SK-N-SH treated with all-trans-retinoic acid at 6 μM for 48 hours (cell line): ENCODE results near the gene RMND5A.

Source experiments
- ATAC-seq: fragments of 200-7000 bp; cut with Tn5 transposase; 3 replicates; pipeline ENCODE4 v1.9.1; 2020; ENCODE audit warnings: mild to moderate bottlenecking, moderate library complexity
- ARNTL ChIP-seq: fragments of 450-650 bp; formaldehyde crosslinking; IDR thresholded peaks from 2 replicates; pipeline ENCODE4 v1.5.0; 2020; ENCODE audit warnings: low read depth, mild to moderate bottlenecking, moderate library complexity, borderline replicate concordance
- CREB5 ChIP-seq: fragments of 250-450 bp; sonication (Bioruptor Pico); IDR thresholded peaks from 2 replicates; pipeline ENCODE4 v1.5.1; 2020; ENCODE audit warnings: low read depth, mild to moderate bottlenecking, moderate library complexity
- CSDC2 ChIP-seq: fragments of 250-450 bp; sonication (Bioruptor Pico); IDR thresholded peaks from 2 replicates; pipeline ENCODE4 v1.5.0; 2020; ENCODE audit warnings: mild to moderate bottlenecking, moderate library complexity
- ESRRG ChIP-seq: fragments of 250-450 bp; sonication (Bioruptor Pico); IDR thresholded peaks from 2 replicates; pipeline ENCODE4 v1.6.1; 2021; ENCODE audit warnings: mild to moderate bottlenecking
- GLIS3 ChIP-seq: fragments of 250-450 bp; sonication (Bioruptor Pico); IDR thresholded peaks from 2 replicates; pipeline ENCODE4 v1.5.0; 2020; ENCODE audit warnings: mild to moderate bottlenecking, moderate library complexity
- ISL1 ChIP-seq: fragments of 250-450 bp; sonication (Bioruptor Pico); IDR thresholded peaks from 2 replicates; pipeline ENCODE4 v2.1.2; 2022; ENCODE audit warnings: mild to moderate bottlenecking, moderate library complexity
- POU6F1 ChIP-seq: fragments of 250-450 bp; sonication (Bioruptor Pico); IDR thresholded peaks from 2 replicates; pipeline ENCODE4 v1.8.0; 2021; ENCODE audit warnings: low read depth, mild to moderate bottlenecking, moderate library complexity, borderline replicate concordance
- RARB ChIP-seq: fragments of 250-450 bp; sonication (Bioruptor Pico); IDR thresholded peaks from 2 replicates; pipeline ENCODE4 v1.8.0; 2021; ENCODE audit warnings: mild to moderate bottlenecking, moderate library complexity
- SNAI2 ChIP-seq: fragments of 250-450 bp; sonication (Bioruptor Pico); IDR thresholded peaks from 2 replicates; pipeline ENCODE4 v1.5.0; 2020; ENCODE audit warnings: mild to moderate bottlenecking, moderate library complexity
- TCF4 ChIP-seq: fragments of 250-450 bp; sonication (Bioruptor Pico); IDR thresholded peaks from 2 replicates; pipeline ENCODE4 v1.8.0; 2021; ENCODE audit warnings: mild to moderate bottlenecking, moderate library complexity, borderline replicate concordance
- ZFP3 ChIP-seq: fragments of 250-450 bp; sonication (Bioruptor Pico); IDR thresholded peaks from 2 replicates; pipeline ENCODE4 v1.5.0; 2020; ENCODE audit warnings: mild to moderate bottlenecking, moderate library complexity
- ZNF565 ChIP-seq: fragments of 450-650 bp; formaldehyde crosslinking; conservative IDR thresholded peaks from 2 replicates; pipeline ENCODE4 v1.5.0; 2020; ENCODE audit warnings: low read depth, mild to moderate bottlenecking, moderate library complexity
- ZNF70 ChIP-seq: fragments of 450-650 bp; formaldehyde crosslinking; IDR thresholded peaks from 2 replicates; pipeline ENCODE4 v1.5.0; 2020; ENCODE audit warnings: mild to moderate bottlenecking, moderate library complexity
- TF ChIP-seq, protein P1 (sequence below): fragments of 250-450 bp; sonication (Bioruptor Pico); IDR thresholded peaks from 2 replicates; pipeline ENCODE4 v1.5.0; 2020; ENCODE audit warnings: mild to moderate bottlenecking, moderate library complexity
- TF ChIP-seq, protein P2 (sequence below): fragments of 250-450 bp; sonication (Bioruptor Pico); IDR thresholded peaks from 2 replicates; pipeline ENCODE4 v1.8.0; 2020; ENCODE audit warnings: mild to moderate bottlenecking, moderate library complexity, borderline replicate concordance
- TF ChIP-seq, protein P3 (sequence below): fragments of 250-450 bp; sonication (Bioruptor Pico); IDR thresholded peaks from 2 replicates; pipeline ENCODE4 v1.5.1; 2021; ENCODE audit warnings: mild to moderate bottlenecking, moderate library complexity

Gene RMND5A

GRCh38 chr2:86781363-86781762, 61.3 kb downstream of the RMND5A start:
- no peak for ATAC-seq
- TF ChIP-seq, protein P1, sequence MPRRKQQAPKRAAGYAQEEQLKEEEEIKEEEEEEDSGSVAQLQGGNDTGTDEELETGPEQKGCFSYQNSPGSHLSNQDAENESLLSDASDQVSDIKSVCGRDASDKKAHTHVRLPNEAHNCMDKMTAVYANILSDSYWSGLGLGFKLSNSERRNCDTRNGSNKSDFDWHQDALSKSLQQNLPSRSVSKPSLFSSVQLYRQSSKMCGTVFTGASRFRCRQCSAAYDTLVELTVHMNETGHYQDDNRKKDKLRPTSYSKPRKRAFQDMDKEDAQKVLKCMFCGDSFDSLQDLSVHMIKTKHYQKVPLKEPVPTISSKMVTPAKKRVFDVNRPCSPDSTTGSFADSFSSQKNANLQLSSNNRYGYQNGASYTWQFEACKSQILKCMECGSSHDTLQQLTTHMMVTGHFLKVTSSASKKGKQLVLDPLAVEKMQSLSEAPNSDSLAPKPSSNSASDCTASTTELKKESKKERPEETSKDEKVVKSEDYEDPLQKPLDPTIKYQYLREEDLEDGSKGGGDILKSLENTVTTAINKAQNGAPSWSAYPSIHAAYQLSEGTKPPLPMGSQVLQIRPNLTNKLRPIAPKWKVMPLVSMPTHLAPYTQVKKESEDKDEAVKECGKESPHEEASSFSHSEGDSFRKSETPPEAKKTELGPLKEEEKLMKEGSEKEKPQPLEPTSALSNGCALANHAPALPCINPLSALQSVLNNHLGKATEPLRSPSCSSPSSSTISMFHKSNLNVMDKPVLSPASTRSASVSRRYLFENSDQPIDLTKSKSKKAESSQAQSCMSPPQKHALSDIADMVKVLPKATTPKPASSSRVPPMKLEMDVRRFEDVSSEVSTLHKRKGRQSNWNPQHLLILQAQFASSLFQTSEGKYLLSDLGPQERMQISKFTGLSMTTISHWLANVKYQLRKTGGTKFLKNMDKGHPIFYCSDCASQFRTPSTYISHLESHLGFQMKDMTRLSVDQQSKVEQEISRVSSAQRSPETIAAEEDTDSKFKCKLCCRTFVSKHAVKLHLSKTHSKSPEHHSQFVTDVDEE = no peak
- no peak for TF ChIP-seq CREB5 (CRISPR knock-in tag)
- TF ChIP-seq ISL1 (CRISPR knock-in tag) = no peak
- TF ChIP-seq, protein P2, sequence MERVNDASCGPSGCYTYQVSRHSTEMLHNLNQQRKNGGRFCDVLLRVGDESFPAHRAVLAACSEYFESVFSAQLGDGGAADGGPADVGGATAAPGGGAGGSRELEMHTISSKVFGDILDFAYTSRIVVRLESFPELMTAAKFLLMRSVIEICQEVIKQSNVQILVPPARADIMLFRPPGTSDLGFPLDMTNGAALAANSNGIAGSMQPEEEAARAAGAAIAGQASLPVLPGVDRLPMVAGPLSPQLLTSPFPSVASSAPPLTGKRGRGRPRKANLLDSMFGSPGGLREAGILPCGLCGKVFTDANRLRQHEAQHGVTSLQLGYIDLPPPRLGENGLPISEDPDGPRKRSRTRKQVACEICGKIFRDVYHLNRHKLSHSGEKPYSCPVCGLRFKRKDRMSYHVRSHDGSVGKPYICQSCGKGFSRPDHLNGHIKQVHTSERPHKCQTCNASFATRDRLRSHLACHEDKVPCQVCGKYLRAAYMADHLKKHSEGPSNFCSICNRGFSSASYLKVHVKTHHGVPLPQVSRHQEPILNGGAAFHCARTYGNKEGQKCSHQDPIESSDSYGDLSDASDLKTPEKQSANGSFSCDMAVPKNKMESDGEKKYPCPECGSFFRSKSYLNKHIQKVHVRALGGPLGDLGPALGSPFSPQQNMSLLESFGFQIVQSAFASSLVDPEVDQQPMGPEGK (CRISPR knock-in tag) = no peak

GRCh38 chr2:86782748-86783147, 62.7 kb downstream of the RMND5A start:
- no peak for ATAC-seq
- no peak for TF ChIP-seq RARB (CRISPR knock-in tag)
- TF ChIP-seq, protein P3, sequence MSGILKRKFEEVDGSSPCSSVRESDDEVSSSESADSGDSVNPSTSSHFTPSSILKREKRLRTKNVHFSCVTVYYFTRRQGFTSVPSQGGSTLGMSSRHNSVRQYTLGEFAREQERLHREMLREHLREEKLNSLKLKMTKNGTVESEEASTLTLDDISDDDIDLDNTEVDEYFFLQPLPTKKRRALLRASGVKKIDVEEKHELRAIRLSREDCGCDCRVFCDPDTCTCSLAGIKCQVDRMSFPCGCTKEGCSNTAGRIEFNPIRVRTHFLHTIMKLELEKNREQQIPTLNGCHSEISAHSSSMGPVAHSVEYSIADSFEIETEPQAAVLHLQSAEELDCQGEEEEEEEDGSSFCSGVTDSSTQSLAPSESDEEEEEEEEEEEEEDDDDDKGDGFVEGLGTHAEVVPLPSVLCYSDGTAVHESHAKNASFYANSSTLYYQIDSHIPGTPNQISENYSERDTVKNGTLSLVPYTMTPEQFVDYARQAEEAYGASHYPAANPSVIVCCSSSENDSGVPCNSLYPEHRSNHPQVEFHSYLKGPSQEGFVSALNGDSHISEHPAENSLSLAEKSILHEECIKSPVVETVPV (CRISPR knock-in tag) = no peak
- TF ChIP-seq, protein P2 (CRISPR knock-in tag) = no peak
- TF ChIP-seq POU6F1 (CRISPR knock-in tag) = no peak
- no peak for TF ChIP-seq SNAI2 (CRISPR knock-in tag)
- no peak for TF ChIP-seq ZNF70 (CRISPR knock-in tag)
- TF ChIP-seq ARNTL (CRISPR knock-in tag) = no peak
- TF ChIP-seq TCF4 (CRISPR knock-in tag) = no peak
- no peak for TF ChIP-seq ZNF565
- TF ChIP-seq CSDC2 (CRISPR knock-in tag) = no peak
- TF ChIP-seq ZFP3 (CRISPR knock-in tag) = no peak
- TF ChIP-seq ISL1 (CRISPR knock-in tag) = no peak
- no peak for TF ChIP-seq ESRRG (CRISPR knock-in tag)
- no peak for TF ChIP-seq CREB5 (CRISPR knock-in tag)
- TF ChIP-seq, protein P1 = no peak
- no peak for TF ChIP-seq GLIS3 (CRISPR knock-in tag)
- TF ChIP-seq, all 23 proteins: peak for 0
